HEK293T (cell line): ENCODE results near the gene OR10D3.
"Not testable (repeated sequence)": the region's sequence is repeated elsewhere in the genome, so short reads cannot be mapped to it uniquely, and the experiment has no call there.

ENCODE experiments used
- CTCF ChIA-PET: fragments of 350-600 bp; formaldehyde crosslinking; extraction: SDS; loops from one replicate; lab custom pipeline; 2021; ENCODE audit warnings: antibody characterized with exemption, inconsistent platforms; lab: Yijun Ruan, JAX
- POLR2A ChIA-PET: fragments of 350-600 bp; formaldehyde crosslinking; extraction: SDS; loops from one replicate; lab custom pipeline; 2020; ENCODE audit warnings: antibody characterized with exemption, inconsistent platforms; lab: Yijun Ruan, JAX
- DNase-seq: peaks from one replicate; pipeline ENCODE4 v3.0.0; 2012; ENCODE audit warnings: mixed read lengths; ENCODE audit errors: extremely low spot score
- ARNT ChIP-seq: fragments of 450-650 bp; IDR thresholded peaks from 2 replicates; pipeline ENCODE4 v1.6.1; 2017; ENCODE audit warnings: mild to moderate bottlenecking
- BHLHE40 ChIP-seq: fragments of 450-650 bp; IDR thresholded peaks from 2 replicates; pipeline ENCODE4 v1.6.1; 2016; ENCODE audit warnings: mild to moderate bottlenecking, moderate library complexity, borderline replicate concordance
- CTBP1 ChIP-seq: fragments of 450-650 bp; IDR thresholded peaks from 2 replicates; pipeline ENCODE4 v1.6.1; 2016; ENCODE audit warnings: borderline replicate concordance
- ELF4 ChIP-seq: fragments of 450-650 bp; IDR thresholded peaks from 2 replicates; pipeline ENCODE4 v1.6.1; 2017; ENCODE audit warnings: antibody characterized with exemption
- FOXA1 ChIP-seq: fragments of 450-650 bp; IDR thresholded peaks from 2 replicates; pipeline ENCODE4 v1.6.1; 2016; ENCODE audit warnings: mild to moderate bottlenecking
- FOXK2 ChIP-seq: fragments of 450-650 bp; IDR thresholded peaks from 2 replicates; pipeline ENCODE4 v1.6.1; 2016; ENCODE audit warnings: mild to moderate bottlenecking
- FOXM1 ChIP-seq: fragments of 450-650 bp; IDR thresholded peaks from 2 replicates; pipeline ENCODE4 v1.6.1; 2017; ENCODE audit warnings: mild to moderate bottlenecking, borderline replicate concordance
- HDGF ChIP-seq: fragments of 450-650 bp; IDR thresholded peaks from 2 replicates; pipeline ENCODE4 v1.6.1; 2017; ENCODE audit warnings: antibody characterized with exemption, borderline replicate concordance
- L3MBTL2 ChIP-seq: fragments of 450-650 bp; conservative IDR thresholded peaks from 2 replicates; pipeline ENCODE4 v1.6.1; 2016; ENCODE audit warnings: mild to moderate bottlenecking
- LEF1 ChIP-seq: fragments of 450-650 bp; IDR thresholded peaks from 2 replicates; pipeline ENCODE4 v1.6.1; 2017; ENCODE audit warnings: mild to moderate bottlenecking, borderline replicate concordance
- NFRKB ChIP-seq: fragments of 450-650 bp; IDR thresholded peaks from 2 replicates; pipeline ENCODE4 v1.6.1; 2016; ENCODE audit warnings: mild to moderate bottlenecking, moderate library complexity
- PKNOX1 ChIP-seq: fragments of 450-650 bp; IDR thresholded peaks from 2 replicates; pipeline ENCODE4 v1.6.1; 2016
- SP1 ChIP-seq: fragments of 450-650 bp; IDR thresholded peaks from 2 replicates; pipeline ENCODE4 v1.6.1; 2017
- SUZ12 ChIP-seq: fragments of 450-650 bp; IDR thresholded peaks from 2 replicates; pipeline ENCODE4 v1.6.1; 2016; ENCODE audit warnings: mild to moderate bottlenecking
- TARDBP ChIP-seq: fragments of 450-650 bp; IDR thresholded peaks from 2 replicates; pipeline ENCODE4 v1.6.1; 2016
- ZNF384 ChIP-seq: fragments of 450-650 bp; IDR thresholded peaks from 2 replicates; pipeline ENCODE4 v1.6.1; 2016

OR10D3 gene

DNA sequence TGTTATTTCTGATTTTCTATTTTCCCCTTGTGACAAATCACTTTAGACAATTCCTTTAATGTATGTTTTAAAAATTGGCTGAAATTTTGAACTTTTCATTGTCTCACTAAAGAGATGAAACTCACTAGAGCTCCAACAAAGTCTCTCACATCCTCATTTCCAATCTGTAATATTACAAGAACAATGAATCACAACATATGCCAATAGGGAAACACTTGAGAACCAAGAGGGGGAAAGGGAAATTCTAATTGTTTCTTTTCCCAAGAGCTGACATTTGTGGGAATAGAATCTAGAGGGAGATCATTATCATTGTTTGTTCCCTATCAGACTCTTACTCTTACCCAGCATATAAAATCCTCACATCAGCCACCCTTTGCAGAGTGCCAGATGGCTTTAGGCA is 28.2 kb downstream of the OR10D3 start:
- no peak for TF ChIP-seq ELF4
- TF ChIP-seq FOXM1 = no peak
- no peak for TF ChIP-seq HDGF
- TF ChIP-seq CTBP1 = no peak
- no peak for TF ChIP-seq NFRKB
- no peak for TF ChIP-seq LEF1
- TF ChIP-seq TARDBP = no peak
- no peak for TF ChIP-seq ARNT
- no peak for DNase-seq
- ChIA-PET POLR2A (no interaction called here), CTCF (no interaction called here)

GRCh38 chr11:124214027-124214426 is 30.9 kb downstream of the OR10D3 start:
- POLR2A ChIA-PET = no interaction called here
- CTCF ChIA-PET = no interaction called here
- TF ChIP-seq L3MBTL2 (no peak), SUZ12 (no peak), ZNF384 (no peak), ELF4 (no peak), HDGF (no peak)
- DNase-seq = no peak

GRCh38 chr11:124219126-124219525 is 36.0 kb downstream of the OR10D3 start:
- TF ChIP-seq ZNF384 = no peak
- CTCF ChIA-PET = no interaction called here
- POLR2A ChIA-PET = no interaction called here
- no peak for DNase-seq

- ChIA-PET CTCF (interaction anchor here (0.7 kb wide), 1 partner anchor 25 kb away, joined by 3 read pairs; no protein-coding TSS in a partner anchor), POLR2A (no interaction called here)
- no peak for TF ChIP-seq FOXK2
- TF ChIP-seq FOXM1 = no peak
- TF ChIP-seq L3MBTL2 = no peak
- TF ChIP-seq ARNT = no peak
- no peak for TF ChIP-seq HDGF
- TF ChIP-seq BHLHE40 = no peak
- TF ChIP-seq SP1 = no peak
- TF ChIP-seq PKNOX1 = no peak
- DNase-seq = no peak
Measured at GRCh38 chr11:124222407-124222806, 39.3 kb downstream of the OR10D3 start.

DNA sequence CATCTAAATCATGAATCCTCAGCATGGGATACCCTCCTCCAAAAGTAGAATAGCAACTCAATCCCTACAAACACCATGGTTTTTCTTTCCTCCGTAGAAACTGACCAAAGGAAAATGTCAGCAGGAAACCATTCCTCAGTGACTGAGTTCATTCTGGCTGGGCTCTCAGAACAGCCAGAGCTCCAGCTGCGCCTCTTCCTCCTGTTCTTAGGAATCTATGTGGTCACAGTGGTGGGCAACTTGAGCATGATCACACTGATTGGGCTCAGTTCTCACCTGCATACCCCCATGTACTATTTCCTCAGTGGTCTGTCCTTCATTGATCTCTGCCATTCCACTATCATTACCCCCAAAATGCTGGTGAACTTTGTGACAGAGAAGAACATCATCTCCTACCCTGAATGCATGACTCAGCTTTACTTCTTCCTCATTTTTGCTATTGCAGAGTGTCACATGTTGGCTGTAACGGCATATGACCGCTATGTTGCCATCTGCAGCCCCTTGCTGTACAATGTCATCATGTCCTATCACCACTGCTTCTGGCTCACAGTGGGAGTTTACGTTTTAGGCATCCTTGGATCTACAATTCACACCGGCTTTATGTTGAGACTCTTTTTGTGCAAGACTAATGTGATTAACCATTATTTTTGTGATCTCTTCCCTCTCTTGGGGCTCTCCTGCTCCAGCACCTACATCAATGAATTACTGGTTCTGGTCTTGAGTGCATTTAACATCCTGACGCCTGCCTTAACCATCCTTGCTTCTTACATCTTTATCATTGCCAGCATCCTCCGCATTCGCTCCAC is 41.7 kb downstream of the OR10D3 start:
- CTCF ChIA-PET = interaction anchor here (0.8 kb wide), 1 partner anchor 31 kb away, joined by 3 read pairs; no protein-coding TSS in a partner anchor
- POLR2A ChIA-PET, DNase-seq: not testable (repeated sequence)

DNA sequence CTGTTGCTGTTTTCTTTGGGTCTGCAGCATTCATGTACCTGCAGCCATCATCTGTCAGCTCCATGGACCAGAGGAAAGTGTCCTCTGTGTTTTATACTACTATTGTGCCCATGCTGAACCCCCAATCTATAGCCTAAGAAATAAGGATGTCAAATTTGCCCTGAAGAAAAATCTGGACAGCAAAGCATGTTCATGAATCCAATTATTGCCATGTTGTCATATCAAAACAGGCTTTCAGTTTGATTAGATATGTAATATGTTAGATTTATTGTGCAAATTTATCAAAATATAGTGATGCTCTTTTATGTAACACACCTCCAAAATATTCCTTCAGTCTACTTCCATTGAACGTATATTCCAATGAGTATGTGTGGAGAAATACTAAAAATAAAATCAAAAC is 42.3 kb downstream of the OR10D3 start:
- no peak for DNase-seq
- ChIA-PET CTCF (no interaction called here), POLR2A (no interaction called here)
- TF ChIP-seq FOXM1 = no peak
- no peak for TF ChIP-seq HDGF
- TF ChIP-seq SUZ12 = no peak
- no peak for TF ChIP-seq TARDBP
- TF ChIP-seq ZNF384 = no peak
- TF ChIP-seq L3MBTL2 = no peak
- no peak for TF ChIP-seq SP1
- no peak for TF ChIP-seq LEF1
- no peak for TF ChIP-seq BHLHE40
- TF ChIP-seq PKNOX1 = no peak
- TF ChIP-seq NFRKB = no peak
- no peak for TF ChIP-seq CTBP1
- no peak for TF ChIP-seq FOXA1
- TF ChIP-seq ELF4 = no peak
- TF ChIP-seq ARNT = no peak
- TF ChIP-seq FOXK2 = no peak

DNA sequence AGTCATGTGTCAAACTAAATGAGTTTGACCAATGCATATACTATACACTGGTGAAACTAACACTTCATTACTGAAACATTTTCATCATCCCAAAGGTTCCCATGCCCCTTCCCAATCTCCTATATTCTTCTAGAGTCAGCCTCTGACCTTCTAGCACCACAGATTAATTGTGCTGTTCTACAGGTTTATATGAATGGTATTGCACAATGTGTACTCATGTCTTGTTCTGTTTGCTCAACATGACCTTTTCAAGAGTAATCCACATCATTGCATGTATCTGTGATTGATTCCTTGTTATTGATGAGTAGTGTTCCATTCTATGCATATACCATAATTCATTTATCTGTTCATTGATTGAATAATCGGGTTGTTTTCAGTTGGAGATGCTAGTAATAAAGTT is 50.2 kb downstream of the OR10D3 start:
- DNase-seq = no peak
- TF ChIP-seq NFRKB (no peak), L3MBTL2 (no peak), FOXM1 (no peak), ELF4 (no peak), LEF1 (no peak), TARDBP (no peak), ARNT (no peak)
- ChIA-PET POLR2A (no interaction called here), CTCF (no interaction called here)
